CD8-positive, alpha-beta memory T cell (primary cell): ENCODE results near the gene MAP1B. TPM values are rescaled to one million over a fixed set of nuclear protein-coding genes. Genes with fewer than 3 reads are reported as not detected.
A peak's percentile ranks its signal among the peaks of the same experiment; 100 is the strongest.

Experiments
- CTCF ChIA-PET: fragments of 350-600 bp; sonication (Branson Sonifier 250); formaldehyde crosslinking; loops from one replicate; lab custom pipeline; 2021; ENCODE audit warnings: antibody characterized with exemption; lab: Charles Lee
- POLR2A ChIA-PET: fragments of 350-600 bp; sonication (Branson Sonifier 250); formaldehyde crosslinking; loops from one replicate; lab custom pipeline; 2021; ENCODE audit warnings: antibody characterized with exemption; lab: Charles Lee
- DNase-seq, 5 donors: peaks; one replicate each; pipeline versions ENCODE4 v3.0.0 to v3.0.0-alpha.2; 2020 to 2022; ENCODE audit warnings: mixed read lengths in 1 of 5
- H3K27ac ChIP-seq: one replicate; pipeline ENCODE4 v1.7.0; 2013; ENCODE audit warnings: low read depth, mild to moderate bottlenecking, low read length, moderate library complexity
- H3K27me3 ChIP-seq: 2 replicates; pipeline ENCODE4 v1.7.0; 2013; ENCODE audit warnings: low read length, mild to moderate bottlenecking; ENCODE audit not compliant: insufficient read depth, poor library complexity, severe bottlenecking
- H3K36me3 ChIP-seq: 2 replicates; pipeline ENCODE4 v1.7.0; 2013; ENCODE audit warnings: mild to moderate bottlenecking, low read length, moderate library complexity; ENCODE audit not compliant: insufficient read depth
- H3K4me1 ChIP-seq: 2 replicates; pipeline ENCODE4 v1.7.0; 2013; ENCODE audit warnings: mild to moderate bottlenecking, low read length, moderate library complexity; ENCODE audit not compliant: insufficient read depth
- H3K4me3 ChIP-seq: 2 replicates; pipeline ENCODE4 v1.7.0; 2013; ENCODE audit warnings: mild to moderate bottlenecking, low read length
- H3K9me3 ChIP-seq: 2 replicates; pipeline ENCODE4 v1.7.0; 2013; ENCODE audit warnings: mild to moderate bottlenecking, low read length
- H3K27ac Mint-ChIP-seq, 8 donors: one replicate each; pipeline ENCODE4 v1.8.0; 2020 to 2021; ENCODE audit warnings: mixed read lengths in 8 of 8, mild to moderate bottlenecking in 6 of 8, inconsistent platforms in 3 of 8, moderate library complexity in 3 of 8
- H3K27me3 Mint-ChIP-seq, 2 donors: one replicate each; pipeline ENCODE4 v1.8.0; 2020 to 2021; ENCODE audit warnings: mixed read lengths in 2 of 2, mild to moderate bottlenecking in 1 of 2, moderate library complexity in 1 of 2
- H3K36me3 Mint-ChIP-seq, 3 donors: one replicate each; pipeline ENCODE4 v1.8.0; 2020 to 2021; ENCODE audit warnings: mixed read lengths in 3 of 3, inconsistent platforms in 1 of 3, mild to moderate bottlenecking in 1 of 3
- H3K4me1 Mint-ChIP-seq, 3 donors: one replicate each; pipeline ENCODE4 v1.8.0; 2020 to 2021; ENCODE audit warnings: mixed read lengths in 3 of 3, inconsistent platforms in 1 of 3, mild to moderate bottlenecking in 1 of 3
- H3K4me3 Mint-ChIP-seq, 7 donors: one replicate each; pipeline ENCODE4 v1.8.0; 2020 to 2021; ENCODE audit warnings: mixed read lengths in 7 of 7, mild to moderate bottlenecking in 6 of 7, moderate library complexity in 4 of 7, inconsistent platforms in 2 of 7
- H3K9me3 Mint-ChIP-seq, 5 donors: one replicate each; pipeline ENCODE4 v1.8.0; 2020 to 2022; ENCODE audit warnings: mixed read lengths in 5 of 5, mild to moderate bottlenecking in 3 of 5, moderate library complexity in 2 of 5, inconsistent platforms in 1 of 5
- polyA plus RNA-seq: library from polyadenylated mRNA; unstranded; fragments of 300-500 nt; fragmentation: Illumina TruSeq; gene quantifications from one replicate; pipeline ENCODE4 v1.2.3, GENCODE V29; 2021
- total RNA-seq, 2 experiments: library from RNA; stranded (reverse); gene quantifications; one replicate each; pipeline ENCODE4 v1.2.3, GENCODE V29; 2021

The MAP1B gene
- total and polyA plus RNA-seq, 3 experiments from 2014 or later: 0.13 to 0.18 (median 0.16) TPM

GRCh38 chr5:72140711-72141110 lies 33.4 kb downstream of the MAP1B start:
- Mint-ChIP-seq H3K27me3 (peaks cover 24 to 60% of the 10 kb centered on the region in 2 donors), H3K27ac (no peak overlapping the region), H3K9me3 (no peaks in the 10 kb centered on the region), H3K4me1 (peaks cover 4 to 10% (median 5%) of the 10 kb centered on the region in 3 donors), H3K36me3 (no peaks in the 10 kb centered on the region), H3K4me3 (no peak overlapping the region)
- Histone ChIP-seq H3K36me3 (no peaks in the 10 kb centered on the region), H3K9me3 (no peaks in the 10 kb centered on the region), H3K27ac (no peak overlapping the region), H3K4me3 (no peak overlapping the region), H3K27me3 (no peaks in the 10 kb centered on the region), H3K4me1 (no peaks in the 10 kb centered on the region)
- DNase-seq: no peak
- ChIA-PET POLR2A (no interaction called here), CTCF (interaction anchor here (2.0 kb wide), 1 partner anchor 167 kb away, joined by 10 read pairs; no protein-coding TSS in a partner anchor)

- Histone ChIP-seq H3K9me3 (no peaks in the 10 kb centered on the region), H3K4me3 (no peak overlapping the region), H3K36me3 (no peaks in the 10 kb centered on the region), H3K27ac (no peak overlapping the region), H3K27me3 (no peaks in the 10 kb centered on the region), H3K4me1 (no peaks in the 10 kb centered on the region)
- ChIA-PET CTCF (interaction anchor here (2.0 kb wide), 1 partner anchor 166 kb away, joined by 10 read pairs; no protein-coding TSS in a partner anchor), POLR2A (no interaction called here)
- H3K27ac Mint-ChIP-seq: no peak overlapping the region
- H3K4me1 Mint-ChIP-seq: peaks cover 4 to 10% (median 5%) of the 10 kb centered on the region in 3 donors
- no peak for DNase-seq
- H3K36me3 Mint-ChIP-seq: no peaks in the 10 kb centered on the region
- no peak overlapping the region for H3K4me3 Mint-ChIP-seq
- no peaks in the 10 kb centered on the region for H3K9me3 Mint-ChIP-seq
- peaks cover 21 to 55% of the 10 kb centered on the region in 2 donors for H3K27me3 Mint-ChIP-seq
Measured at GRCh38 chr5:72141440-72142355, 34.4 kb downstream of the MAP1B start.

GRCh38 chr5:72144762-72145161 lies 37.5 kb downstream of the MAP1B start:
- no peaks in the 10 kb centered on the region for H3K36me3 Mint-ChIP-seq
- CTCF ChIA-PET: no interaction called here
- no peaks in the 10 kb centered on the region for H3K27me3 ChIP-seq

DNA sequence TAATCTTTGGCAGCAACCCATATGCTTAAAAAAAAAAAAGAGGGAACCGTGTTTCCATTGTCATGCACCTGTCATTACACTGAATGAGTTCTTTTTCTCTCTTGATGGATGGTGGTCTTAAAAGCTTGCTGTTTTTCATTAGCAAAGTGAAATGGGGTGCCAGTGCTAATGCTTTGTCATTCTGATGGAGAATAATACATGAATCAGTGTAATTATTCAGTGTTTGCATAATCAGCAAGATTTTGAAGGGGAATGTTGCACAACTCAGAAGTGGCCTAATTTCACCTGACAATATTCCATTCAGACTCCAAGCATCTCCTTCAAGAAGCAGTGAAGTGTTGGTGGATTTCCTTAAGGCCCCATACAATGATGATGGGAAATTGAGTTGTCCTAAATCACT lies 38.1 kb downstream of the MAP1B start:
- Histone ChIP-seq H3K27me3 (no peaks in the 10 kb centered on the region), H3K27ac (no peak overlapping the region), H3K36me3 (no peaks in the 10 kb centered on the region), H3K4me1 (no peaks in the 10 kb centered on the region), H3K9me3 (no peaks in the 10 kb centered on the region), H3K4me3 (no peak overlapping the region)
- Mint-ChIP-seq H3K27me3 (peaks cover 25 to 37% of the 10 kb centered on the region in 2 donors), H3K4me3 (no peak overlapping the region), H3K36me3 (no peaks in the 10 kb centered on the region), H3K4me1 (no peaks in the 10 kb centered on the region), H3K9me3 (no peaks in the 10 kb centered on the region), H3K27ac (no peak overlapping the region)
- DNase-seq: no peak
- POLR2A ChIA-PET: no interaction called here
- CTCF ChIA-PET: no interaction called here

More at GRCh38 chr5:72144762-72145161, 37.5 kb downstream of the MAP1B start:
- POLR2A ChIA-PET: no interaction called here
- H3K9me3 ChIP-seq: no peaks in the 10 kb centered on the region
- Mint-ChIP-seq H3K27me3 (peaks cover 27 to 39% of the 10 kb centered on the region in 2 donors), H3K9me3 (no peaks in the 10 kb centered on the region), H3K27ac (no peak overlapping the region), H3K4me1 (no peaks in the 10 kb centered on the region), H3K4me3 (no peak overlapping the region)
- no peak overlapping the region for H3K4me3 ChIP-seq
- H3K36me3 ChIP-seq: no peaks in the 10 kb centered on the region
- no peak for DNase-seq
- no peaks in the 10 kb centered on the region for H3K4me1 ChIP-seq
- H3K27ac ChIP-seq: no peak overlapping the region

- no peaks in the 10 kb centered on the region for H3K27me3 ChIP-seq
- H3K9me3 Mint-ChIP-seq: no peaks in the 10 kb centered on the region
- no peaks in the 10 kb centered on the region for H3K4me1 ChIP-seq
- no peaks in the 10 kb centered on the region for H3K36me3 Mint-ChIP-seq
- no peak overlapping the region for H3K4me3 ChIP-seq
- H3K9me3 ChIP-seq: no peaks in the 10 kb centered on the region
- CTCF ChIA-PET: no interaction called here
- H3K27ac ChIP-seq: no peak overlapping the region
- H3K36me3 ChIP-seq: no peaks in the 10 kb centered on the region
- H3K4me1 Mint-ChIP-seq: no peaks in the 10 kb centered on the region
- DNase-seq: no peak
- POLR2A ChIA-PET: no interaction called here
- no peak overlapping the region for H3K4me3 Mint-ChIP-seq
- no peak overlapping the region for H3K27ac Mint-ChIP-seq
- peaks cover 19 to 33% of the 10 kb centered on the region in 2 donors for H3K27me3 Mint-ChIP-seq
Measured at GRCh38 chr5:72146056-72146455, 38.8 kb downstream of the MAP1B start.

- Mint-ChIP-seq H3K9me3 (no peaks in the 10 kb centered on the region), H3K27ac (peak overlapping the region in 1 of 8 donors; percentile 35), H3K4me1 (no peaks in the 10 kb centered on the region), H3K4me3 (no peak overlapping the region), H3K36me3 (no peaks in the 10 kb centered on the region), H3K27me3 (peaks cover 15 to 23% of the 10 kb centered on the region in 2 donors)
- Histone ChIP-seq H3K27ac (no peak overlapping the region), H3K4me1 (no peaks in the 10 kb centered on the region), H3K36me3 (no peaks in the 10 kb centered on the region), H3K9me3 (no peaks in the 10 kb centered on the region), H3K27me3 (no peaks in the 10 kb centered on the region), H3K4me3 (no peak overlapping the region)
- POLR2A ChIA-PET: no interaction called here
- no peak for DNase-seq
- CTCF ChIA-PET: interaction anchor here (1.1 kb wide), 1 partner anchor 160 kb away, joined by 3 read pairs; no protein-coding TSS in a partner anchor
Measured at GRCh38 chr5:72147569-72147968, 40.3 kb downstream of the MAP1B start.

- Mint-ChIP-seq H3K27ac (no peak overlapping the region), H3K4me3 (no peak overlapping the region), H3K36me3 (no peaks in the 10 kb centered on the region), H3K27me3 (peaks cover 11 to 16% of the 10 kb centered on the region in 2 donors), H3K9me3 (no peaks in the 10 kb centered on the region), H3K4me1 (no peaks in the 10 kb centered on the region)
- Histone ChIP-seq H3K27me3 (no peaks in the 10 kb centered on the region), H3K4me1 (no peaks in the 10 kb centered on the region), H3K9me3 (no peaks in the 10 kb centered on the region), H3K4me3 (no peak overlapping the region), H3K36me3 (no peaks in the 10 kb centered on the region), H3K27ac (no peak overlapping the region)
- ChIA-PET CTCF (no interaction called here), POLR2A (no interaction called here)
- DNase-seq: no peak
Measured at GRCh38 chr5:72149742-72150141, 42.5 kb downstream of the MAP1B start.

- no peak overlapping the region for H3K4me3 Mint-ChIP-seq
- ChIA-PET POLR2A (no interaction called here), CTCF (no interaction called here)
- H3K4me1 Mint-ChIP-seq: no peaks in the 10 kb centered on the region
- H3K27me3 Mint-ChIP-seq: peaks cover 9 to 20% of the 10 kb centered on the region in 2 donors
- peak overlapping the region in 1 of 8 donors; percentile 41 for H3K27ac Mint-ChIP-seq
- H3K27ac ChIP-seq: no peak overlapping the region
- no peak for DNase-seq
- H3K4me3 ChIP-seq: no peak overlapping the region
- H3K36me3 Mint-ChIP-seq: no peaks in the 10 kb centered on the region
- H3K4me1 ChIP-seq: no peaks in the 10 kb centered on the region
- no peaks in the 10 kb centered on the region for H3K36me3 ChIP-seq
- no peaks in the 10 kb centered on the region for H3K27me3 ChIP-seq
- H3K9me3 Mint-ChIP-seq: no peaks in the 10 kb centered on the region
- H3K9me3 ChIP-seq: no peaks in the 10 kb centered on the region
Measured at GRCh38 chr5:72151169-72151568, 43.9 kb downstream of the MAP1B start.
